ENCODE results near the gene TLR5.

Gene TLR5

DNA sequence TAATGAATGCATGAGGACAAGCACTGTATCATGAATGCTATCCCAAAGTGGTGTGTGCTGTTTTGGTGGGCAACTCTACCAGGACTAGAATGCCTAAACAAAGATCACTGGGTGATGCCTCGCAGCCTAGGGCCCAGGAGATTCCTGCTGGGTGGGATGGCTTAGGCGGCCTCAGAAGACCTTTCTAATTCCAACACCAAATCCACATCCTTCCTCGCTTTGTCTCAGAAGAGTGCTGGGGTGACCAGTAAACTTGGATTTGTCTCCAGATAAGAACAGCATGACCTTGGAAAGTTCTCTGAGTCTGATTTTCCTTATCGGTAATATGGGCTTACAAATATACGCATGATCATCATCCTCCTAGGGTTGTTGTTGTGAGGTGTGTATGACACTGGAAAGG is 76.6 kb downstream of the TLR5 start:
- no peak for DNase-seq (ENCODE audit: low read depth)

DNA sequence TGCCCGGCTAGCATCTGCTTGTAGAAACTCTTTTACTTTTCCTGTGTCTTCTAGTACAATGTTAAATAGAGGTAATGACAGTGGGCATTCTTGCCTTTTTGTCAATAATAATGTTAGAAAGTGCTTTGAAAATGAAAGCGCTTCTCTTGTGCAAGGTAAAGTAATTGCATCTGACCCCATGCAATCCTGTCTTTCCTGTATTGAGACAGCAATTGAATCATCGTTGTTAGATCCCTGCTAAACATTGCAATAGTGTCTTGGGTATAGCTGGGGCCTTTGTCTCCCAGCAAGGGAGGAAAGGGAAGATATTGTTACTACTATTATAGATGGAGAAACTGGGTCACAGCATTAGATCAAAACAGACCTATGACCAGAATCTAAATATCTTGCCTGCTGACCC is 80.9 kb downstream of the TLR5 start:
- no peak for DNase-seq (ENCODE audit: low read depth)

GRCh38 chr1:223059526-223059925 is 83.5 kb downstream of the TLR5 start:
- DNase-seq (ENCODE audit: low read depth) = no peak

All from stimulated activated CD8-positive, alpha-beta memory T cell treated with anti-CD3 and anti-CD28 coated beads, Interleukin-4, amount 100 ng/mL, for 24 hours (primary cell).